ENCODE measurements around the gene KRTAP5-1.

KRTAP5-1 gene

DNA sequence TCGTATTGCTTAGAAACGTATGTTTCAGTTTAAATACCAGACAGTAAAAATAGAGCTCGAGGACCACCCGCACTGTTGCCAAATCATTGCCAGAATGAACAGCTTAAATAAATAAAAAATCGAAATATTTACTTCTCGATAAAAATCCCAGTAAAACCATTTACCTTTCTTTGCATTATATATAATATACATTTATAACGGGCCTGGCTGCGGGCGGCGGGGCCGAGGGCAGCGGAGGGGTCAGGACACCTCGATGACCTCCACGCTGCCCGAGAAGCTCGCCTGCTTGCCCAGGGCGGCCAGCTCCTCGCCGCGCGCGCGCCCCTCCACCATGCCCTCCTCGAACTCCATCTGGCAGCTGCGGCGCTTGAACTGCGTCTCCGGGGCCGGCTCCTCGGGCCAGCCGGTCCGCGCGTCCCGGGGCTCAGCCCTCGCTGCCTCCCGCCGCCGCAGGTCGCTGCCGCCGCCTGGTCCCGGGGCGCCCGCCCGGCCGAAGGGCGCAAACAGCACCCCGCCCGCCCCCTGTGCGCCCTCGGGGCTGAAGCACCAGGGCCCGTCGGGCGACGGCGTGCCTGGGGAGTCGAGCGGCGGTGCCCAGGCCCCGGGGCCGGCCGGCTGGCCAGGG, 28.7 kb downstream of the KRTAP5-1 start:
- no peaks in the 10 kb centered on the region for H3K27me3 ChIP-seq (replicated peaks)
- no peak overlapping the region for H3K27ac ChIP-seq
- H3K4me3 ChIP-seq (ENCODE audit: low read depth, low read length) = no peak overlapping the region
- in situ Hi-C loops (cut with HindIII; ENCODE audit: low pct_ligation_motif_present, low sequenced_read_pairs) = no loop called here
- H3K36me3 ChIP-seq (replicated peaks) = peaks cover 5% of the 10 kb centered on the region
- no peak for DNase-seq
- TF ChIP-seq, protein P1, sequence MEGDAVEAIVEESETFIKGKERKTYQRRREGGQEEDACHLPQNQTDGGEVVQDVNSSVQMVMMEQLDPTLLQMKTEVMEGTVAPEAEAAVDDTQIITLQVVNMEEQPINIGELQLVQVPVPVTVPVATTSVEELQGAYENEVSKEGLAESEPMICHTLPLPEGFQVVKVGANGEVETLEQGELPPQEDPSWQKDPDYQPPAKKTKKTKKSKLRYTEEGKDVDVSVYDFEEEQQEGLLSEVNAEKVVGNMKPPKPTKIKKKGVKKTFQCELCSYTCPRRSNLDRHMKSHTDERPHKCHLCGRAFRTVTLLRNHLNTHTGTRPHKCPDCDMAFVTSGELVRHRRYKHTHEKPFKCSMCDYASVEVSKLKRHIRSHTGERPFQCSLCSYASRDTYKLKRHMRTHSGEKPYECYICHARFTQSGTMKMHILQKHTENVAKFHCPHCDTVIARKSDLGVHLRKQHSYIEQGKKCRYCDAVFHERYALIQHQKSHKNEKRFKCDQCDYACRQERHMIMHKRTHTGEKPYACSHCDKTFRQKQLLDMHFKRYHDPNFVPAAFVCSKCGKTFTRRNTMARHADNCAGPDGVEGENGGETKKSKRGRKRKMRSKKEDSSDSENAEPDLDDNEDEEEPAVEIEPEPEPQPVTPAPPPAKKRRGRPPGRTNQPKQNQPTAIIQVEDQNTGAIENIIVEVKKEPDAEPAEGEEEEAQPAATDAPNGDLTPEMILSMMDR (IDR thresholded peaks at IDR 0.05; ENCODE audit: low read depth, low read length, missing control alignments) = no peak

DNA sequence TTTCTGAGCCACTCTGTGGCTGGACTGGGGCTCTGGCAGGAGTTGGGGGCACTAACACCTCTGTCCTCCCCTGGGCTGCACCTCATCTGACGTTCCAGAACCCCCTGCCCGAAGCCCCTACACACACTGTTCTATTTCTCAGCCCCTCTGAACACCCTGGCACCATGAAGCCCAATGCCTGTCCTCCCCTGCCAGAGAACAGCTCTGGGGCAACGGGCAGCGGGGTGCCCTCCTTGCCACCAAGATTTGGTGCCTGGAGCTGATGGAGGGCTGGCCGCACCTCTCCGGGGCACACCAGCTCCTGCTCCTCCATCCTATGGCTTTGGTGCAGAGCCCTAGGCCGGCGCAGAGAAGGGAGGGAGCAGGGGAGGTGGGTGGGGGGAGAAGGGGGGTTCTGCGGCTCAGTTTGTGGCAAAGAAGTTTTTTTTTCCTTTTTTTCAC, 29.4 kb downstream of the KRTAP5-1 start:
- no peak for DNase-seq
- no peaks in the 10 kb centered on the region for H3K27me3 ChIP-seq (replicated peaks)
- in situ Hi-C loops (cut with HindIII; ENCODE audit: low pct_ligation_motif_present, low sequenced_read_pairs) = no loop called here
- TF ChIP-seq, protein P1 (IDR thresholded peaks at IDR 0.05; ENCODE audit: low read depth, low read length, missing control alignments) = no peak
- no peak overlapping the region for H3K4me3 ChIP-seq (ENCODE audit: low read depth, low read length)
- H3K27ac ChIP-seq = no peak overlapping the region
- peaks cover 5% of the 10 kb centered on the region for H3K36me3 ChIP-seq (replicated peaks)

DNA sequence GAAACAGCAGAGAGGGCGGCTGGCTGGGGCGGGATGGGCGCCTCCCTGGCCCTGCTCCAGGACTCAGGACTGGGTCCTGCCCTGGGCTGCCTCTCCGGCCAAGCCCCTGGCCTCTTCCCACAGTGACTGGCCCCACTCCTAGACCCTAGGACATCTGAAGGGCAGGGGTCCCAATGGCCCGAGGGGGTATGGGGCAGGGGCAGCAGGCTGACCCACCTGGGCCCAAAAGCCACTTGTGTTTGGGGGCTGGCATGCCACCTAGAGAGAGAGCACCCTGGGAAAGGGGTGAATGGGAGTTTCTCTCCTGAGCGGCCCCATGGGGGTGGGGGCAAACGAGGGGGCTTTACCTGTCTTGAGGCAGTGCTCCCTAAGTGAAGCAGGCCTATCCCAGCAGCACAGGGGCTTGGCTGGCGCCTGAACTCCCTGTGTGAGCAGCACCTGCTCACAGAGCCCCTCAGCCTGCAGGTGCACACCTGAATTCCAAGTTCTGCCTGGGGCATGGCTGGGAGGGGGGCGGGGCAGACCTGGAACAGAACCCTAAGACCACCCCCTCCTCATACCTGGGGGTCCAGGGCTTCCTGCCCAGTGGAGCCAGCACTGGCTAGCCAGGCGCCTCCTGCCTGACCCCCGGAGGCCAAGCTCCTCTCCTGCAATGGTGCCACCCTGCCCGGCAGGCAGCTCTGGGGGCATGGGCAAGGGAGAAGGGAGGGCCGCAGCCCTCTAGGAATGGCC, 29.9 kb downstream of the KRTAP5-1 start:
- in situ Hi-C loops (cut with HindIII; ENCODE audit: low pct_ligation_motif_present, low sequenced_read_pairs) = no loop called here
- no peak for DNase-seq
- TF ChIP-seq, protein P1 (IDR thresholded peaks at IDR 0.05; ENCODE audit: low read depth, low read length, missing control alignments) = no peak
- no peak overlapping the region for H3K4me3 ChIP-seq (ENCODE audit: low read depth, low read length)
- H3K27ac ChIP-seq = no peak overlapping the region
- H3K27me3 ChIP-seq (replicated peaks) = no peaks in the 10 kb centered on the region
- peaks cover 5% of the 10 kb centered on the region for H3K36me3 ChIP-seq (replicated peaks)

DNA sequence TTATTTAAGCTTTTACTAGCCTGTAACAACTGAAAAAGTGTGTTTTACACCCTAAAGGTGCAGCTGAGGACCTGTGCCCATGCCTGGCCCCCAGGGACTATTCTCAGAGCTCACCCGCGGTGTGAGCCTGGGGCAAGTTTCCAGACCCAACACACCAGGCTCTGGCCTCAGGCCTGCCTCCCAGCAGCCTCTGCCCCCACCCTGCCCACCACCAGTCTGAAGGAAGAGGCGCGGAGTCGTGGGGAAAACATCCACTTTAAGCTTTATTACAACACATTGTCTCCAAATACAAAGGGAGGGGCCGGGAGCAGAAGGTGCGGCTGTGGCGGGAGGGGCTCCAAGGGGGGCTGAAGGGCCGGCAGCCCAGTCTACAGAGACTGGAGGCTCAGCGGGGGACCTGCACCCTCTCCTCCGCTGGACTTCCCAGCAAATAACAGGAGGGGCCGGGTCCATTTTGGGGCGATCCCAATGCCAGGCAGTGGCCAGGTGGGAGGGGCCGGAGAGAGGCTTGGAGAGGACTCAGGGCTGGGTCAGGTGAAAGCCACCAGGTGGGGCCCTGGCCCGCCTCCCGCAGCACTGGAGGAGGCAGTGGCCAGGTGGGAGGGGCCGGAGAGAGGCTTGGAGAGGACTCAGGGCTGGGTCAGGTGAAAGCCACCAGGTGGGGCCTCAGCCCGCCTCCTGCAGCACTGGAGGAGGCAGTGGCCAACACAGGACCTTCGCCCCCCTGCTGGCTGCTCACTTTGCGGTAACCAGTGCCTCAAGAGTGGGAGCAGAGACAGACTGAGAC, 31.1 kb downstream of the KRTAP5-1 start:
- Histone ChIP-seq H3K4me3 (ENCODE audit: low read depth, low read length) (no peak overlapping the region), H3K36me3 (replicated peaks) (peaks cover 5% of the 10 kb centered on the region), H3K27ac (no peak overlapping the region), H3K27me3 (replicated peaks) (no peaks in the 10 kb centered on the region)
- DNase-seq = no peak
- in situ Hi-C loops (cut with HindIII; ENCODE audit: low pct_ligation_motif_present, low sequenced_read_pairs) = no loop called here
- TF ChIP-seq, protein P1 (IDR thresholded peaks at IDR 0.05; ENCODE audit: low read depth, low read length, missing control alignments) = no peak

DNA sequence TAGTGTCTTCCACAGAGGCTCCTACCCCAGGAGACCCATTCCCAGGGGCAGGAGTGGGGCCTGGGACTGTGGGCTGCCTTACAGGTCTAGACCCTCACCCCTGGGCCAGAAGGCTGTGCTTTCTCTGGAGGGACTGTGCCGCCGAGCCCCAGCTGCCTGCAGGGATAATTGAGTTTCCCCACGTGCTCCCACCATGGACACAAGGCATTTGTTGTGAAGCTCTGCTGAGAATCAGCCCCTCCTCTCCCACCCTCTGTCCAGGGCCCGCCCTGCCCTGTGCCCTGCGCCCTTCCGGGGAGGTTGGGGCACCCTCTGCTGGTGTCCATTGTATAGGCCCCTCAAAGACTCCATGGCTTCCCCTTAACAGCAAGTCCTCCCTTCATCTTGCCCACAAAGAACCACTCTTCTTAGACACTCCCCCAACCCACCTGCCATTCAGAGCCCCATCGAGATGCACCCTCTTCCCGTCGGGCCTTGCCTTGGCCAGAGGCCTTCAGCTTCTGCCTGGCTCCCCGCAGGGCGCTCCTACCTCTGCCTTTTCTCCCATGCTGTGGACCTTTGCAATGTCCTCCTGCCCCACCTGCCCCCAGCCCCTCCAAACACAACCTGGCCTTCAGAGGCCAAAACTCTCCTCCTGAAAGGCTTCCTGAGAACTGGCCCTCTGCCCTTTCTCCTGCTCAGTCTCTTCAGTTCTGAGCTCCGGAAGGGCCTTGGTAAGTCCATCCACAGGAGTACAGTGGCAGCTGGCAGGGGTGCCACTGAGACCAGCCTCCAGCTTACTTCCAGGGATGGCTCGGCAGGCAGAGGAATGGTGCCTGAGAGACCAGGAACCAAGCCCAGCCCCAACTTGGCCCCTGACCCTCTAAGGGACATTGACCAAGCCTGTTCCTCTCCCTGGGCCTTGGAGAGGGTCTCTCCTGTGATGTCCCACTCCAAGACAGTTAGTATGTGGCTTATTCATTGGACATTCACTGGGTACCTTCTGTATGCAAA, 35.4 kb downstream of the KRTAP5-1 start:
- no peak for DNase-seq
- Histone ChIP-seq H3K36me3 (replicated peaks) (no peaks in the 10 kb centered on the region), H3K4me3 (ENCODE audit: low read depth, low read length) (no peak overlapping the region), H3K27me3 (replicated peaks) (peaks cover 34% of the 10 kb centered on the region), H3K27ac (no peak overlapping the region)
- TF ChIP-seq, protein P1 (IDR thresholded peaks at IDR 0.05; ENCODE audit: low read depth, low read length, missing control alignments) = peak; percentile 8
- in situ Hi-C loops (cut with HindIII; ENCODE audit: low pct_ligation_motif_present, low sequenced_read_pairs) = no loop called here
